ENCODE results near the gene BSDC1. TPM values are rescaled to one million over a fixed set of nuclear protein-coding genes. Genes with fewer than 3 reads are reported as not detected.
"Not testable (repeated sequence)": the region's sequence is repeated elsewhere in the genome, so short reads cannot be mapped to it uniquely, and the experiment has no call there.

BSDC1 gene
- total RNA-seq, 2 experiments from 2014 or later: 29.2 to 34.8 TPM

GRCh38 chr1:32363713-32364112 is 30.5 kb downstream of the BSDC1 start:
- CTCF ChIA-PET: interaction anchor here (0.6 to 1.3 kb wide), 4 partner anchors 28 to 148 kb away, joined by 3 to 6 read pairs (median 4); partner anchors contain the start of gene MARCKSL1
- POLR2A ChIA-PET: no interaction called here

- ChIA-PET POLR2A (no interaction called here), CTCF (interaction anchor here (0.6 to 1.3 kb wide), 4 partner anchors 27 to 147 kb away, joined by 3 to 6 read pairs (median 4); partner anchors contain the start of gene MARCKSL1)
These were observed 31.5 kb downstream of the BSDC1 start, which contains the start of the genes FAM229A and TSSK3 for GRCh38 chr1:32362474-32363313. Gene FAM229A (minus strand): TSS chr1:32362485. CDS start chr1:32362091, 394 bp downstream. Gene TSSK3 (plus strand): TSS chr1:32362539. CDS start chr1:32362702, 163 bp downstream.

- POLR2A ChIA-PET: no interaction called here
- CTCF ChIA-PET: no interaction called here
These were observed 32.4 kb downstream of the BSDC1 start for GRCh38 chr1:32361674-32362473.

- CTCF ChIA-PET: no interaction called here
- POLR2A ChIA-PET: interaction anchor here (0.6 kb wide), 1 partner anchor 488 kb away, joined by 6 read pairs; no protein-coding TSS in a partner anchor
These were observed 33.0 kb downstream of the BSDC1 start for GRCh38 chr1:32361308-32361673.

GRCh38 chr1:32358435-32358834 is 35.8 kb downstream of the BSDC1 start:
- POLR2A ChIA-PET: interaction anchor here (0.6 kb wide), 1 partner anchor 64 kb away, joined by 3 read pairs; no protein-coding TSS in a partner anchor

GRCh38 chr1:32357614-32358013 is 36.6 kb downstream of the BSDC1 start:
- ChIA-PET POLR2A (no interaction called here), CTCF (no interaction called here)

More at GRCh38 chr1:32358435-32358834, 35.8 kb downstream of the BSDC1 start:
- CTCF ChIA-PET: no interaction called here

- POLR2A ChIA-PET: no interaction called here
- CTCF ChIA-PET: no interaction called here
These were observed 37.8 kb downstream of the BSDC1 start for GRCh38 chr1:32356478-32356877.

- POLR2A ChIA-PET: not testable (repeated sequence)
These were observed 38.5 kb downstream of the BSDC1 start for GRCh38 chr1:32355778-32356177.

GRCh38 chr1:32353886-32354570 is 40.2 kb downstream of the BSDC1 start:
- ChIA-PET CTCF (interaction anchor here (1.1 kb wide), 2 partner anchors 12 to 18 kb away, joined by 3 read pairs; no protein-coding TSS in a partner anchor), POLR2A (interaction anchor here (0.6 kb wide), 2 partner anchors 29 to 50 kb away, joined by 3 read pairs; no protein-coding TSS in a partner anchor)

More at GRCh38 chr1:32355778-32356177, 38.5 kb downstream of the BSDC1 start:
- CTCF ChIA-PET: not testable (repeated sequence)

GRCh38 chr1:32353431-32353830 is 40.8 kb downstream of the BSDC1 start:
- ChIA-PET CTCF (interaction anchor here (0.6 to 1.1 kb wide), 3 partner anchors 10 to 19 kb away, joined by 3 to 4 read pairs (median 3); no protein-coding TSS in a partner anchor), POLR2A (interaction anchor here (0.6 kb wide), 1 partner anchor 29 kb away, joined by 3 read pairs; no protein-coding TSS in a partner anchor)

GRCh38 chr1:32352831-32353383 is 41.3 kb downstream of the BSDC1 start:
- ChIA-PET POLR2A (no interaction called here), CTCF (interaction anchor here (0.6 to 1.4 kb wide), 3 partner anchors 9 to 177 kb away, joined by 3 to 4 read pairs (median 3); no protein-coding TSS in a partner anchor)

GRCh38 chr1:32352239-32352745 is 41.9 kb downstream of the BSDC1 start:
- ChIA-PET CTCF (interaction anchor here (1.4 kb wide), 1 partner anchor 176 kb away, joined by 3 read pairs; no protein-coding TSS in a partner anchor), POLR2A (no interaction called here)

GRCh38 chr1:32351399-32352238 is 42.6 kb downstream of the BSDC1 start:
- ChIA-PET POLR2A (interaction anchor here (1.0 to 1.5 kb wide), 2 partner anchors 15 to 43 kb away, joined by 4 to 9 read pairs; partner anchors contain the start of genes BSDC1 and MARCKSL1), CTCF (interaction anchor here (0.6 to 1.4 kb wide), 4 partner anchors 35 to 612 kb away, joined by 3 to 4 read pairs (median 3); no protein-coding TSS in a partner anchor)

GRCh38 chr1:32350785-32351398 is 43.3 kb downstream of the BSDC1 start:
- CTCF ChIA-PET: interaction anchor here (0.9 to 1.1 kb wide), 3 partner anchors 14 to 36 kb away, joined by 3 to 4 read pairs (median 4); partner anchors contain the start of gene MARCKSL1

GRCh38 chr1:32349211-32349708 is 45.0 kb downstream of the BSDC1 start:
- ChIA-PET CTCF (no interaction called here), POLR2A (interaction anchor here (0.6 kb wide), 1 partner anchor 28 kb away, joined by 6 read pairs; no protein-coding TSS in a partner anchor)

More at GRCh38 chr1:32350785-32351398, 43.3 kb downstream of the BSDC1 start:
- POLR2A ChIA-PET: interaction anchor here (0.6 to 1.5 kb wide), 3 partner anchors 8 to 43 kb away, joined by 3 to 9 read pairs (median 4); partner anchors contain the start of genes BSDC1 and MARCKSL1

GRCh38 chr1:32346532-32347157 is 47.6 kb downstream of the BSDC1 start:
- ChIA-PET POLR2A (interaction anchor here (1.0 to 1.5 kb wide), 2 partner anchors 11 to 47 kb away, joined by 5 read pairs; partner anchors contain the start of genes BSDC1 and MARCKSL1), CTCF (interaction anchor here (1.1 kb wide), 1 partner anchor 137 kb away, joined by 4 read pairs; no protein-coding TSS in a partner anchor)

All from activated CD8-positive, alpha-beta memory T cell treated with anti-CD3 and anti-CD28 coated beads for 36 hours (primary cell).